ENCODE measurements around the gene LSM14B.

- TF ChIP-seq EGR1 (IDR thresholded peaks at IDR 0.05; ENCODE audit: low read depth) = no peak
- no peak for TF ChIP-seq ELF1 (IDR thresholded peaks at IDR 0.05; ENCODE audit: borderline replicate concordance, low read depth)
These were observed 21.0 kb downstream of the LSM14B start, which contains the start of the genes PSMA7 and SS18L1 for GRCh38 chr20:62143081-62143956.
